Naive thymus-derived CD4-positive, alpha-beta T cell (primary cell): ENCODE data around the gene LMAN2L. TPM values are rescaled to one million over a fixed set of nuclear protein-coding genes. Genes with fewer than 3 reads are reported as not detected.

ENCODE experiments used
- ATAC-seq: fragments of 150-1000 bp; cut with Tn5 transposase; 2 replicates; pipeline ENCODE4 v1.10.0; 2021; ENCODE audit warnings: mild to moderate bottlenecking, moderate library complexity
- CTCF ChIA-PET: fragments of 350-600 bp; sonication (Branson Sonifier 250); formaldehyde crosslinking; loops from one replicate; lab custom pipeline; 2021; ENCODE audit warnings: antibody characterized with exemption; lab: Charles Lee
- POLR2A ChIA-PET: fragments of 350-600 bp; sonication (Branson Sonifier 250); formaldehyde crosslinking; loops from one replicate; lab custom pipeline; 2021; ENCODE audit warnings: antibody characterized with exemption, inconsistent platforms; lab: Charles Lee
- DNase-seq, 9 donors: peaks; one replicate each; pipeline versions ENCODE4 v3.0.0 to v3.0.0-alpha.2; 2020 to 2022; ENCODE audit warnings: mixed read lengths in 1 of 9
- H3K27ac ChIP-seq: one replicate; pipeline ENCODE4 v1.7.0; 2013; ENCODE audit warnings: mild to moderate bottlenecking, low read depth, low read length, moderate library complexity
- H3K27me3 ChIP-seq, 2 donors: one replicate each; pipeline ENCODE4 v1.7.0; 2013; ENCODE audit warnings: low read length in 2 of 2, mild to moderate bottlenecking in 2 of 2, moderate library complexity in 2 of 2; ENCODE audit not compliant: control insufficient read depth in 2 of 2, insufficient read depth in 2 of 2
- H3K36me3 ChIP-seq, 3 experiments: 1 replicate in 2 of 3; 2 replicates in 1 of 3; pipeline ENCODE4 v1.7.0; 2013; ENCODE audit warnings: low read length in 3 of 3, mild to moderate bottlenecking in 3 of 3, moderate library complexity in 1 of 3; ENCODE audit not compliant: insufficient read depth in 3 of 3, control insufficient read depth in 2 of 3
- H3K4me1 ChIP-seq, 2 donors: one replicate each; pipeline ENCODE4 v1.7.0; 2013; ENCODE audit warnings: low read length in 2 of 2, mild to moderate bottlenecking in 2 of 2, moderate library complexity in 1 of 2; ENCODE audit not compliant: control insufficient read depth in 2 of 2, insufficient read depth in 2 of 2
- H3K4me3 ChIP-seq: 2 replicates; pipeline ENCODE4 v1.7.0; 2013; ENCODE audit warnings: mild to moderate bottlenecking, low read length
- H3K9me3 ChIP-seq, 3 experiments: 1 replicate in 2 of 3; 2 replicates in 1 of 3; pipeline ENCODE4 v1.7.0; 2013; ENCODE audit warnings: low read length in 3 of 3; ENCODE audit not compliant: control insufficient read depth in 2 of 3
- H3K27ac Mint-ChIP-seq, 9 donors: one replicate each; pipeline ENCODE4 v1.8.0; 2020 to 2022; ENCODE audit warnings: mixed read lengths in 9 of 9, mild to moderate bottlenecking in 8 of 9, moderate library complexity in 5 of 9, inconsistent platforms in 2 of 9
- H3K27me3 Mint-ChIP-seq, 5 donors: one replicate each; pipeline ENCODE4 v1.8.0; 2021 to 2022; ENCODE audit warnings: mixed read lengths in 5 of 5, mild to moderate bottlenecking in 1 of 5
- H3K36me3 Mint-ChIP-seq, 5 donors: one replicate each; pipeline ENCODE4 v1.8.0; 2020 to 2022; ENCODE audit warnings: mixed read lengths in 5 of 5, mild to moderate bottlenecking in 3 of 5, inconsistent platforms in 1 of 5
- H3K4me1 Mint-ChIP-seq, 7 donors: one replicate each; pipeline ENCODE4 v1.8.0; 2020 to 2022; ENCODE audit warnings: mixed read lengths in 7 of 7, mild to moderate bottlenecking in 3 of 7, inconsistent platforms in 1 of 7
- H3K4me3 Mint-ChIP-seq, 10 donors: one replicate each; pipeline ENCODE4 v1.8.0; 2020 to 2022; ENCODE audit warnings: mild to moderate bottlenecking in 10 of 10, mixed read lengths in 10 of 10, moderate library complexity in 6 of 10, inconsistent platforms in 2 of 10
- H3K9me3 Mint-ChIP-seq, 11 donors: one replicate each; pipeline ENCODE4 v1.8.0; 2020 to 2022; ENCODE audit warnings: mixed read lengths in 11 of 11, mild to moderate bottlenecking in 4 of 11, inconsistent platforms in 1 of 11, moderate library complexity in 1 of 11
- intact Hi-C, 2 donors: fragments of 100-400 bp; cut with micrococcal nuclease; formaldehyde crosslinking; loops; one replicate each; pipeline ENCODE4 v1.15.1; 2023
- polyA plus RNA-seq, 2 donors: library from polyadenylated mRNA; unstranded; fragments of 300-500 nt; fragmentation: Illumina TruSeq; gene quantifications; one replicate each; pipeline ENCODE4 v1.2.3, GENCODE V29; 2021
- total RNA-seq, 6 experiments: library from RNA in 5 of 6; stranded (reverse) in 5 of 6; gene quantifications; 1 replicate in 5 of 6; 2 replicates in 1 of 6; pipeline ENCODE4 v1.2.3 and lab custom pipeline; 2021 to 2026

LMAN2L gene, protein sequence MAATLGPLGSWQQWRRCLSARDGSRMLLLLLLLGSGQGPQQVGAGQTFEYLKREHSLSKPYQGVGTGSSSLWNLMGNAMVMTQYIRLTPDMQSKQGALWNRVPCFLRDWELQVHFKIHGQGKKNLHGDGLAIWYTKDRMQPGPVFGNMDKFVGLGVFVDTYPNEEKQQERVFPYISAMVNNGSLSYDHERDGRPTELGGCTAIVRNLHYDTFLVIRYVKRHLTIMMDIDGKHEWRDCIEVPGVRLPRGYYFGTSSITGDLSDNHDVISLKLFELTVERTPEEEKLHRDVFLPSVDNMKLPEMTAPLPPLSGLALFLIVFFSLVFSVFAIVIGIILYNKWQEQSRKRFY
- total RNA-seq: 10 to 100 TPM in 2 of 5 experiments, 1 to 10 TPM in 3; 5.0 to 10.9 (median 9.2) TPM
- polyA plus RNA-seq: 10 to 100 TPM; 16.8 to 28.4 TPM
- total RNA-seq (lab: John Stamatoyannopoulos, UW): 10.0 reads per million, percentile 35 among the genes with 10 or more reads in this experiment

- Mint-ChIP-seq H3K4me3 (peak within 1 kb of the TSS; percentile 92 to 100 (median 97)), H3K9me3 (no peaks in the 10 kb centered on the region), H3K4me1 (peaks cover 20 to 48% (median 37%) of the 10 kb centered on the region in 7 donors), H3K27ac (peak within 1 kb of the TSS; percentile 83 to 96 (median 90)), H3K27me3 (no peaks in the 10 kb centered on the region), H3K36me3 (peaks cover 0 to 8% (median 2%) of the 10 kb centered on the region in 5 donors)
- no peaks in the 10 kb centered on the region for H3K27me3 ChIP-seq
- peaks cover 6% of the 10 kb centered on the region in 2 donors for H3K4me1 ChIP-seq
- H3K4me3 ChIP-seq: peak within 1 kb of the TSS; percentile 70
- CTCF ChIA-PET: interaction anchor here (1.2 kb wide), 1 partner anchor 332 kb away, joined by 3 read pairs; no protein-coding TSS in a partner anchor
- intact Hi-C loops: loop anchor here (1.0 to 5.0 kb wide), 12 partner anchors 20 to 922 kb away; partner anchors contain the start of genes CNNM3 (in 2 of the 2), CNNM4 (in 2 of the 2), KANSL3 (in 2 of the 2) and SNRNP200 (in 2 of the 2)
- H3K9me3 ChIP-seq: no peaks in the 10 kb centered on the region
- POLR2A ChIA-PET: interaction anchor here (0.6 to 1.5 kb wide), 5 partner anchors 20 to 923 kb away, joined by 3 to 8 read pairs (median 4); partner anchors contain the start of genes ANKRD39, ARID5A and CNNM4
- ATAC-seq (peak; percentile 100), DNase-seq (peak; percentile 78 to 99 (median 94))
- H3K27ac ChIP-seq: peak within 1 kb of the TSS; percentile 75
- H3K36me3 ChIP-seq: peaks cover 0 to 9% (median 0%) of the 10 kb centered on the region in 3 experiments
Observed at GRCh38 chr2:96739633-96740428, at the start of gene LMAN2L. LMAN2L (minus strand) TSS chr2:96740064; CDS start chr2:96740040, 24 bp downstream.

DNA sequence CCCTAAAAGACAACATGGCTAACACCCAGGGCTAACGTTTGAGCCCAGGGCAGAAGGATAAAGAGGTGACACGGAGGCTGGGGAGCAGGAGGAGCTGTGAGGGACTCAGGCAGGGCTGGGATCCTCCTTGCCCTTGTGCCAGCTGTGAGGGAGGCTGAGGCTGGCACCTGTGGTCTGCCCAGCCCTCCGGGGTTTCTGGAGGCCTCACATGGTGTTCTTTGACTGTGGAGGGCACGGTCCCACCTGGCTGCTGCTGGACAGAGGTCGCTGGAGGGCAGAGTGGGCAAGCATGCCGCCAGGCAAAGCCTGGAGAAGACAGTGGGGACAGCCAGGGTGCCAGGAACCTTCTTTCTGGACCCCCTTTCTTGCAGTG lies 49.4 kb upstream of the LMAN2L start:
- Mint-ChIP-seq H3K4me1 (peaks cover 0 to 6% (median 0%) of the 10 kb centered on the region in 7 donors), H3K9me3 (no peaks in the 10 kb centered on the region), H3K4me3 (no peak overlapping the region), H3K27ac (peak overlapping the region in 1 of 9 donors; percentile 46), H3K36me3 (peaks cover 0 to 3% (median 0%) of the 10 kb centered on the region in 5 donors), H3K27me3 (no peaks in the 10 kb centered on the region)
- no peak overlapping the region for H3K27ac ChIP-seq
- H3K4me1 ChIP-seq: no peaks in the 10 kb centered on the region
- CTCF ChIA-PET: no interaction called here
- H3K36me3 ChIP-seq: no peaks in the 10 kb centered on the region
- H3K27me3 ChIP-seq: no peaks in the 10 kb centered on the region
- ATAC-seq (no peak), DNase-seq (no peak)
- no peaks in the 10 kb centered on the region for H3K9me3 ChIP-seq
- H3K4me3 ChIP-seq: no peak overlapping the region
- POLR2A ChIA-PET: no interaction called here
- intact Hi-C loops: no loop called here

DNA sequence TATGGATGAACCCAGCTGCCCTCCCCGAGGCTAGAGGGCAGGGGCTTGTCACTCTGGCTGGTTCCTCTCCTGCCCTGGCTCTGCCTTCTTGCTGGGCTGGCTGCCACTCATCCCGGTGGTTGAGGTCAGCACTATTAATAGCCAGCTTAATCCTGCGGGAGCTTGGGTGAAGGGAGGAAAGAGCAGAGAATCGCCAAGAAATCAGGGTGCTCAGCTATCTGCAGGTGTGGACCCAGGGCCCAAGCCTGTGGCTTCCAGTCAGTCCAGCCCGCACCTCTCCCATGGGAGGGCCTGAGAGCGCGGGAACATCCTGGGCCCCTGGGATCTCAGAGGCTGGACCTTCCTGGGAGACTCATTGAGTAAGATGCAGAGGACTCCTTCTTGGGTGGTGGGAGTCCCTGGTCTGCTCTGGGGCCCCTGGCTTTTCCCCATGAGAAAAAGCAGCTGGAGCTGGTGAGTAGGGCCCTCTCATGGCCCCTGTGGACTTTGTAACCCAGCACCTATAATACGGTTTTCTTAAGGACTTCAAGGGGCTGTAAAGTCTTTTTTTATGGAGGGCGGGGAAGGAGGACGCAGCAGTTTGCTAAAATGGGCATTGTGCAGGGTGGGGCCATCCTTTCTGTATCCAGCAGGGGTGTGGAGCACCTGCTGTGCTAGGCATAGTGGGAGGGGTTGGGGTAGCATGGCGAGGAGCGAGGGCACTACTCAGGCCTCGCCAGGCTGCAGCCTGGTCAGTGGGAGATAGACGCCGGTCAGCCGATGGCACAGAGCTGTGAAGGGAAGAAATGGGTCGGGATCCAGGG lies 48.8 kb upstream of the LMAN2L start:
- Mint-ChIP-seq H3K4me3 (no peak overlapping the region), H3K27me3 (no peaks in the 10 kb centered on the region), H3K36me3 (peaks cover 0 to 3% (median 0%) of the 10 kb centered on the region in 5 donors), H3K9me3 (no peaks in the 10 kb centered on the region), H3K27ac (peak overlapping the region in 1 of 9 donors; percentile 41), H3K4me1 (peaks cover 0 to 6% (median 0%) of the 10 kb centered on the region in 7 donors)
- intact Hi-C loops: no loop called here
- ATAC-seq: no peak
- Histone ChIP-seq H3K9me3 (no peaks in the 10 kb centered on the region), H3K36me3 (no peaks in the 10 kb centered on the region), H3K27ac (no peak overlapping the region), H3K4me3 (no peak overlapping the region), H3K4me1 (no peaks in the 10 kb centered on the region), H3K27me3 (no peaks in the 10 kb centered on the region)
- ChIA-PET CTCF (no interaction called here), POLR2A (interaction anchor here (1.6 kb wide), 1 partner anchor 15 kb away, joined by 5 read pairs; no protein-coding TSS in a partner anchor)
- no peak for DNase-seq

GRCh38 chr2:96787411-96787810 lies 47.5 kb upstream of the LMAN2L start:
- CTCF ChIA-PET: no interaction called here
- Mint-ChIP-seq H3K4me3 (no peak overlapping the region), H3K4me1 (peaks cover 0 to 2% (median 0%) of the 10 kb centered on the region in 7 donors), H3K27me3 (no peaks in the 10 kb centered on the region), H3K9me3 (no peaks in the 10 kb centered on the region), H3K27ac (peak overlapping the region in 1 of 9 donors; percentile 36), H3K36me3 (peaks cover 0 to 7% (median 0%) of the 10 kb centered on the region in 5 donors)
- no peak overlapping the region for H3K27ac ChIP-seq
- H3K4me3 ChIP-seq: no peak overlapping the region
- H3K4me1 ChIP-seq: no peaks in the 10 kb centered on the region
- no peaks in the 10 kb centered on the region for H3K27me3 ChIP-seq
- ATAC-seq: no peak
- intact Hi-C loops: no loop called here
- no peak for DNase-seq
- H3K9me3 ChIP-seq: no peaks in the 10 kb centered on the region
- POLR2A ChIA-PET: interaction anchor here (1.6 kb wide), 1 partner anchor 13 kb away, joined by 5 read pairs; no protein-coding TSS in a partner anchor
- no peaks in the 10 kb centered on the region for H3K36me3 ChIP-seq

DNA sequence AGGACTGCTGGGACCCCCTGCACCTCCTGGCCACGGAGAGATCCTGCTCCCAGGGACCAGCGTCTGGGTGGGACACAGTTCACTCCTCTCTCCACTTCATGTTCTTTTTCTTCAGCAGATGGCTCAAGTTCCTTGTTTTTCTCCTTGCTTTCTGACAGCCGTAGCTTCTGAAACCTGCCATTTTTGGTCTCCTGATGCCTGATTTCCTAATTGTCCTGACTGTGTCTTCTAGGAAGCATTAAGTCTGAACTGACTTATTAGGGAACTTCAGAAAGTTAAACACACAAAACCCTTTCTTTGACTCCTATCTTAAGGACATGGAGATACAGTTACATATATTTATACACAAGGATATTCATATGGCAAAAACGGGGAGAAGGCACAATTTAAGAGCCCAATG lies 43.5 kb upstream of the LMAN2L start:
- no peak overlapping the region for H3K4me3 ChIP-seq
- no peaks in the 10 kb centered on the region for H3K27me3 Mint-ChIP-seq
- no peaks in the 10 kb centered on the region for H3K9me3 Mint-ChIP-seq
- peaks cover 0 to 2% (median 0%) of the 10 kb centered on the region in 7 donors for H3K4me1 Mint-ChIP-seq
- no peak overlapping the region for H3K27ac ChIP-seq
- H3K27ac Mint-ChIP-seq: no peak overlapping the region
- DNase-seq: no peak
- no peaks in the 10 kb centered on the region for H3K36me3 ChIP-seq
- H3K4me3 Mint-ChIP-seq: no peak overlapping the region
- no peak for ATAC-seq
- intact Hi-C loops: no loop called here
- no peaks in the 10 kb centered on the region for H3K4me1 ChIP-seq
- H3K9me3 ChIP-seq: no peaks in the 10 kb centered on the region
- peaks cover 0 to 4% (median 0%) of the 10 kb centered on the region in 5 donors for H3K36me3 Mint-ChIP-seq
- H3K27me3 ChIP-seq: no peaks in the 10 kb centered on the region
- POLR2A ChIA-PET: no interaction called here
- CTCF ChIA-PET: no interaction called here
